Cerebellar nuclear complex (tissue), 1 donor: ENCODE data around the gene SSBP4.
"Not testable (repeated sequence)": the region's sequence is repeated elsewhere in the genome, so short reads cannot be mapped to it uniquely, and the experiment has no call there.

ENCODE experiments used
- DNase-seq, 2 experiments: peaks; one replicate each; lab custom pipeline; 2025; lab: John Stamatoyannopoulos, UW

The SSBP4 gene

DNA sequence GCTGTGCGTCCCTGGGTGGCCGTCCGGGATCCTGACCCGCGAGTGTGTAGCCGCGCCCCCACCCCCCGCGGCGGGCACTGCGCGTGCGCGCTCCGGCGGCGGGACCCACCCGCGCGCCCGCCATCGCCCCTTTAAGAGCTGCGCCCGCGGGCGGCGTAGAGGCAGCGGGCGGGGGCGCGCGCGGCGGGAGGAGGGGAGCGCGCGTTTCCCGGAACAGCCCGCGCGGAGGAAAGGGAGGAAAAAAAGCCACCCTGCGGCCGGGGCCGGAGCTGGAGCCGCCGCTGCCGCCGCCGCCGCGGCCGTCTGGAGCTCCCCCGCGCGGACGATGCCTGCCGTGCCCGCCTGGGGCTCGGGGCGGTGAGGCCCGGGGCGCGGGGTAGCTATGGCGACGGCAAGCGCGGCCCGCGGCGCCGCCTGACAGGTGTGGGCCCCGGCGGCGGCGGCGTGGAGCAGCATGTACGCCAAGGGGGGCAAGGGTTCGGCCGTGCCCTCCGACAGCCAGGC is at the start of gene SSBP4:
TSS of gene SSBP4 (plus strand) at position 204 of the 504 bp plus-strand sequence. CDS start at position 455, 251 bp downstream.
- no peak for DNase-seq

DNA sequence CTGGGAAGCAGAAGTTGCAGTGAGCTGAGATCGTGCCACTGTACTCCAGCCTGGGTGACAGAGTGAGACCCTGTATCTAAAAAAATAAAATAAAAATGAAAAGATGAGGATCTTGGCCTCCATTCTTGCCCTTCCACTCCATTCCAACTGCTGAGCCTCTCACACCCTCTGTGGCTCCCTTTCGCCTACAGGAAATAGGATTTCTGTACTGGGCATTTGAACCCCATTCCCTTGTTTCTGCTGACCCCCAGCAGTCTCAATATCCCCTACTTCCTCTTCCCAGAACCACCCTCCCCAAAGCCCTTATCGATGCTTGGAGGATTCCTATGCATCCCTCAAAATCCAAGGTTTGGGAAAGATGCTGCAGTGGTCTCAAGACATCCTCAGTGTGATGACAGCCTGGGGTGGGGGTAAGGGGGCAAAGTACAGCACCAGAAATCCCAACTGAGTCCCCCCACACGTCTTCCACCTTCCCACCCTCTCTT is 45.7 kb upstream of the SSBP4 start:
- no peak for DNase-seq

DNA sequence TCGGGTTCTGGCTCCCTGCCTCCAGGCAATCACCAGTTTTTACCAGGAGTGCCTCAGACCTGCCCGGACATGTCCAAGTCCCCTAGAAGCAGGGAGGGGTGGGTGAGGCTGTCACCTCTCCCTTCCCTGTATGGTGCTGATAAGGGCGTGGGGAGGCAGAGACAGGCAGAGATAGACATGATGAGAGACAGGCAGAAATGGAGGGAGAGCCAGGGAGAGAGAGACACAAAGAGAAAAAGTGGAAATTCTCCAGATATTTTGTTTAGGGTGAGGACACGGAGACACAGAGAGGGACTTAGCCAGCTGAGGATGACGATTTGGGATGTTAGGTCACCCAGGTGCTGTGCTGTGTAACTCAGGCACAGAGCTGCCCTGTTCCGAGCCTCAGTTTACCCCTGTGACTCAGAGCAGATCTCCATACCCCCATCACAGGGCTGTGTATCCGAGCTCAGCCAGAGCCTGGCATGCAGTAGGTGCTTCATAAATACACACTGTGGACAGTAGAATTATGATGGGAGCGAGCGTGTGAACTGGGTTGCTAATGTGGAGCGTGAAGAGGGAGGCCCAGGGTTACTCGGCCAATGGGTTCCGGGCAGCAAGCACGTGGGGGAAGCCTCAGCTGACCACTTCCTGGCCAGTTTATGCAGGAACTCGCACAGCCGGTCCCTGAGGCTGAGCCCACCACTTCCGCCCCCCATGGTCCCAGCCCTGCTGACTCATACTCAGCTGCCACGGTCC is 45.1 kb upstream of the SSBP4 start:
- no peak for DNase-seq

DNA sequence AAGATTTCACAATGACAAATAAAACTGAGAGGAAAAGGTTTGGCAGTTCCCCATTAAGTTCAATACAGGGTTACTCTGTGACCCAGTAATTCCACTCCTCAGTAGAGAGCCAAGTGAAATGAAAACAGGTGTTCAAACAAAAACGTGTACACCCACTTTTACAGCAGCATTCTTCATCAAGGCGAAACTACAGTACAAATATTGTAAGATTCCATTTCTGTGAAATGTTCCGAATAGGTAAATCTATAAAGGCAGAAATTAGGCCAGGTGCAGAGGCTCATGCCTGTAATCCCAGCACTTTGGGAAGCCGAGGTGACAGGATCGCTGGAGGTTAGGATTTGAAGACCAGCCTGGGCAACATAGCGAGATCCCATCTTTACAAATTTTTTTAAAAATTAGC is 42.2 kb upstream of the SSBP4 start:
- DNase-seq, result no peak

DNA sequence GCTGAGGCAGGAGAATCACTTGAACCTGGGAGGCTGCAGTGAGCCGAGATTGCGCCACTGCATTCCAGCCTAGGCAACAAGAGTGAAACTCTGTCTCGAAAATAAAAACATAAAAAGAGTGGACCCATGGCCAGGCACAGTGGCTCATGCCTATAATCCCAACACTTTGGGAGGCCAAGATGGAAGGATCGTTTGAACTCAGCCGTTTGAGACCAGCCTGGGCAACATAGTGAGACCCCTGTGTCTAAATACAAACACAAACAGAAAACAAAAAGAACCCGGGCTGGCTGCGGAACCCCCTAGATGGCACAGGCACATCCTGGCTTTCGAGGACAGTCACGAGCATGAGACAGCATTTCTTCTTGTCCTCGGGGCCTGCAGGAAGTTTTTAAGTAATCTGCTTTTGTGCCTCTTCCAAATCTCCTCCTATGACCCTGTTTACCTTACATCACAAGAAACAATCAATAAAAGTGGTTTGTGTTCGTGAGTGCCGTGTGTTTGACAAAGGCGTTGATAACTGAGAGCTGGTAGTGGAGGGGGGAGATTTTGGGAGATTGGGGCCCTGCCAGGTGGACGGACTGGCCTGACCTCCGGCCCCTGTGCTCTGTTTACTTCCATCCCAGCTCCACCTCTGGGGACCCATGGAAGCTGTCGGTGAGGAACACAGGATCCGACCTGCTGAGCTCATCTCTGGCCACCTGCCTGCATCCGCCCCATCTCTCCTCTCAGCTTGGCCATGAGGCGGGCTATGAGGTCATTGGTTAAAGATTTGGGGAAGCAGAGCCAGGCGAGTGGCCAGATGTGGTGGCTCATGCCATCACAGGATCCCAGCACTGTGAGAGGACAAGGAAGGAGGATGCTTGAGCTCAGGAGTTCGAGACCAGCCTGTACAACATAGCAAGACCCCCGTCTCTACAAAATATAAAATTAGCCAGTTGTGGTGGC is 39.1 kb upstream of the SSBP4 start:
- DNase-seq, result no peak

DNA sequence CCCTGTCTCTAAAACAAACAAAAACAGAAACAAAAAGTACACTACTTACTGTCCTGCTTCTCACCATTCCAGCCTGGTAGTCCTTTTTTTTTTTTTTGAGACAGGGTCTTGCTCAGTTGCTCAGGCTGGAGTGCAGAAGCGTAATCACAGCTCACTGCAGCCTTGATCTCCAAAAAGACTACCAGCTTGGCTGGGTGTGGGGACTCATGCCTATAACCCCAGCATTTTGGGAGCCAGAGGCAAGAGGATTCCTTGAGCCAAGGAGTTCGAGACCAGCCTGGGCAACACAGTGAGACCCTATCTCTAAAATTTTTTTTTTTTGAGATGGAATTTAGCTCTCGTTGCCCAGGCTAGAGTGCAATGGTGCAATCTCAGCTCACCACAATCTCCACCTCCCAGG is 38.4 kb upstream of the SSBP4 start:
- DNase-seq, result no peak

DNA sequence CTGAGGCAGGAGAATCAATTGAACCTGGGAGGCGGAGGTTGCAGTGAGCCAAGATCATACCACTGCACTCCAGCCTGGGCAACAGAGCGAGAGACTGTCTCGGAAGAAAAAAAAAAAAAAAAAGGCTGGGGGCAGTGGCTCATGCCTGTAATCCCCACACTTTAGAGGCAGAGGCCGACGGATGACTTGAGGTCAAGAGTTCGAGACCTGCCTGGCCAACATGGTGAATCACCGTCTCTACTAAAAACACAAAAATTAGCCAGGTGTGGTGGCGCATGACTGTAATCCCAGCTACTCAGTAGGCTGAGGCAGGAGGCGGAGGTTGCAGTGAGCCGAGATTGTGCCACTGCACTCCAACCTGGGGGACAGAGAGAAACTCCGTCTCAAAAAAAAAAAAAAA is 35.6 kb upstream of the SSBP4 start:
- DNase-seq, result not testable (repeated sequence)

DNA sequence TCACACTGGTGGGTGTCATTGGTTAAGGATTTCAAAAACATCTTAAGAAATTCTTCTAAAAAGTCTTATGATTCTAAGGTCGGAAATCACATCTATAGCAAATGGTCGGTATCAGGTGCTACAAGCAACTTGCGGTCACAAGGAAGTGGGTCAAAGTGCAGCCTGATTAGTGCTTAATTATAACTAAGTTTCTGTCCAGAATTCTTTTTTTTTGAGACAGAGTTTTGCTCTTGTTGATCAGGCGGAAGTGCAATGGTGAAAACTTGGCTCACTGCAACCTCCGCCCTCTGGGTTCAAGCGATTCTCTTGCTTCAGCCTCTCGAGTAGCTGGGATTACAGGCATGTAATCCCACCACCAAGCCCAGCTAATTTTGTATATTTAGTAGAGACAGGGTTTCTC is 34.4 kb upstream of the SSBP4 start:
- no peak for DNase-seq

DNA sequence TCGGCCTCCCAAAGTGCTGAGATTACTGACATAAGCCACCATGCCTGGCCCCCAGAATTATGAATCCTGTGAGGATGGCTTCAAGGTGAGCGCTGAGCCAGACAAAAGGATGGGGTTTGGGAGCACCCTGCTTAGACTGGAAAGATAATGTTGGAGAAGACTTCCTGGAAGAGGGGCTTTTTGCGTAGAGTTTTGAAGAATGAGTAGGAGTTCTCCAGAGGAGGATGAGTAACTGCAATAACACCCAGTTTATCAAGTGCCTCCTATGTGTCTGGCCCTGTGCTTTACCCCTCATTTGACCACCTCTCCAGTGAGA is 33.9 kb upstream of the SSBP4 start:
- no peak for DNase-seq

DNA sequence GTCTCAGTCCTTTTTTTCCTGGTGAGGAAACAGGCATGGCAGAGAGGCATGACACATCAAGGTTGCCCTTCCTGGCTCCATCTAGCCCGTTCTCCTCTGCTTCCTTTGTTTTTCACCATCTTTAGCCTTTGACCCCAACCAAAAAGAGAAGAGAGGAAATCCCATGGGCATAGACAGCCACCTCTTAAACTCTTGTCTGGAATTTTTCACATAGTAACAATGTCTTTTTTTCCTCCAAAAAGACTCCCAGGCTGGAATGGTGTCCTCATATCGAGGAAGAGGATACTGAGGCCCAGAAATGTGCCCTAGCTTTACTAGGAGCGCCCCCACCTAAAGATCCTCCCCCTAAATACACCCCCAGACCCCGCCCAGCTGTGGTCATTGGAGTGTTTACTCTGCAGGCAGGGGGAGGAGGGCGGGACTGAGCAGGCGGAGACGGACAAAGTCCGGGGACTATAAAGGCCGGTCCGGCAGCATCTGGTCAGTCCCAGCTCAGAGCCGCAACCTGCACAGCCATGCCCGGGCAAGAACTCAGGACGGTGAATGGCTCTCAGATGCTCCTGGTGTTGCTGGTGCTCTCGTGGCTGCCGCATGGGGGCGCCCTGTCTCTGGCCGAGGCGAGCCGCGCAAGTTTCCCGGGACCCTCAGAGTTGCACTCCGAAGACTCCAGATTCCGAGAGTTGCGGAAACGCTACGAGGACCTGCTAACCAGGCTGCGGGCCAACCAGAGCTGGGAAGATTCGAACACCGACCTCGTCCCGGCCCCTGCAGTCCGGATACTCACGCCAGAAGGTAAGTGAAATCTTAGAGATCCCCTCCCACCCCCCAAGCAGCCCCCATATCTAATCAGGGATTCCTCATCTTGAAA is 33.3 kb upstream of the SSBP4 start, which contains the start of gene GDF15:
TSS of gene GDF15 (plus strand) at position 484 of the 868 bp plus-strand sequence. CDS start at position 516, 32 bp downstream.
- no peak for DNase-seq

DNA sequence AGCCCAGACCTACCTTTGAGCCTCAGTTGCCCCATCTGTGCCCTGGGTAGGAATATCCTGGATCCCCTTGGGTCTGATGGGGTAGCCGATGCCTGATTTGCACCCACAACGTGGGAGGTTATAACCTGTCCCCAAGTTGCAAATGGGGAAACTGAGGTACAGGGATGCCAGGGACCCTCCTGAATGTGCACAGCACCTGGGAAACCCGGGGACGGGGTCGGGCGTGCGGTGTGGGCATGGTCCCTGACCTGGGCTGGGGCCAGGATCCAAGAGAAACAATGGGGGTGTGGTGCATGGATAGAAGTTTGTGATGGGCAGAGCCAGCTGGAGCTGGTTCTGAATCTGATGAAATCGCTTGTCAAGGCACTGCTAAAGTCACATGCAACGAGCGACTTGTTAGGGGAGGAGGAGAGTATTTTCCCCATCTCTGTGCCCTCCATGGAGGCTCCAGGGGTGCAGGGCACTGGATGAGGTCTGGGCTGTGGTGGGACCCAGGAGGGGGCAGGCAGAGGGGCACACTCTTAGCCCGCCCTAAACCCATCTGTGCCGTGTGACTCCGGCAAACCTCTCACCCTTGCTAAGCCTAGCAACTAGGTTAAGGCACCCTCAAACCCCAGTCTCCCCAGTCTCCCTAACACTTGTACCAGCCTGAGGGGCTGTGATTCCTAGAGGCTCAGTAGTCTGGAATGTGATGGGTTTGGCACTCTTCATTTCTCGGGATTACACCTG is 32.5 kb upstream of the SSBP4 start:
- no peak for DNase-seq

DNA sequence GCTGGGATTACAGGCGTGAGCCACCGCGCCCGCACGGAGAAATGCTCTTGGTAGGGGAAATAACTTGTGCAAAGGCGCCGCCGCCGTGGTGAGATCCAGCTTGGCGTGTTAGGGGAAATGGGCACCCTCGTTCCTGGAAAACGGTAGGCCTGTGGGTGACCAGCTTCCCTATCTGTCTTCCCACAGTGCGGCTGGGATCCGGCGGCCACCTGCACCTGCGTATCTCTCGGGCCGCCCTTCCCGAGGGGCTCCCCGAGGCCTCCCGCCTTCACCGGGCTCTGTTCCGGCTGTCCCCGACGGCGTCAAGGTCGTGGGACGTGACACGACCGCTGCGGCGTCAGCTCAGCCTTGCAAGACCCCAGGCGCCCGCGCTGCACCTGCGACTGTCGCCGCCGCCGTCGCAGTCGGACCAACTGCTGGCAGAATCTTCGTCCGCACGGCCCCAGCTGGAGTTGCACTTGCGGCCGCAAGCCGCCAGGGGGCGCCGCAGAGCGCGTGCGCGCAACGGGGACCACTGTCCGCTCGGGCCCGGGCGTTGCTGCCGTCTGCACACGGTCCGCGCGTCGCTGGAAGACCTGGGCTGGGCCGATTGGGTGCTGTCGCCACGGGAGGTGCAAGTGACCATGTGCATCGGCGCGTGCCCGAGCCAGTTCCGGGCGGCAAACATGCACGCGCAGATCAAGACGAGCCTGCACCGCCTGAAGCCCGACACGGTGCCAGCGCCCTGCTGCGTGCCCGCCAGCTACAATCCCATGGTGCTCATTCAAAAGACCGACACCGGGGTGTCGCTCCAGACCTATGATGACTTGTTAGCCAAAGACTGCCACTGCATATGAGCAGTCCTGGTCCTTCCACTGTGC is 30.9 kb upstream of the SSBP4 start:
- no peak for DNase-seq

DNA sequence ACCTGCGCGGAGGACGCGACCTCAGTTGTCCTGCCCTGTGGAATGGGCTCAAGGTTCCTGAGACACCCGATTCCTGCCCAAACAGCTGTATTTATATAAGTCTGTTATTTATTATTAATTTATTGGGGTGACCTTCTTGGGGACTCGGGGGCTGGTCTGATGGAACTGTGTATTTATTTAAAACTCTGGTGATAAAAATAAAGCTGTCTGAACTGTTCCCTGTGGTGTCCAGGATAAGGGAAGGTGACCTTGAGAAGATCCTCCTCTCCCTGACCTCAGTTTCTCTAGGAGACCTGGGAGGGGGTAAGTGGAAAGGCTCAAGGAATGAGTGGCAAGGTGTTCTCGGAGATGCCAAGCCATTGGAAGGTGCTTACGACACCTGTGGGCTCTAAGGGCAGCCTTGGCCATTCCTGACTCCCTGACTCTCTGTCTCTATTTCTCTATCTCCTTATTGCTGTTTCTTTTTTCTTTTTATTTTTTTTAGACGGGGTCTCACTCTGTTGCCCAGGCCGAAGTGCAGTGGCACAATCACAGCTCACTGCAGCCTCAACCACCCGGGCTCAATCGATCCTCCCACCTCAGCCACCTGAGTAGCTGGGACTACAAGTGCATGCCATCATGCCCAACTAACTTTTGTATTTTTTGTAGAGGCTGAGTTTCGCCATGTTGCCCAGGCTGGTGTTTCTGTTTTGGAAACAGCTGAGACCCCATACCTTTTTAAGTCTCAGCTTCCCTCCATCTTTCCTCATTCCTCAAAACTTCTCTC is 30.1 kb upstream of the SSBP4 start:
- DNase-seq, result no peak

DNA sequence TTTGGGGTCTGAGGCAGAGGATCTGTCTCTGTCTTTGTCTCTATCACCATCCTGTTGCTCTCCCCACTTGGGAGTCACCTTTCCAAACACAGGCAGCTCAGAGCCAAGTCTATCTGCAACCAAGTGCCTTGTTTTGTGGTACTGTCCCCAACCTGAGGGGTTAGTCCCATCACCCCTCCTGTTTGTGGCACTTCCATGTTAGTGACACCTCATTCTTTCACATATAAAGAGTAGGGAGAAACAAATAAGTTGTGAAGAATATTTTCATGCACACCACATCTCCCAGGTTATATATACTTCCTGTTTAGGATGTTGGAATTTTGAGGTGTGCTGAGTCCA is 29.5 kb upstream of the SSBP4 start:
- no peak for DNase-seq

DNA sequence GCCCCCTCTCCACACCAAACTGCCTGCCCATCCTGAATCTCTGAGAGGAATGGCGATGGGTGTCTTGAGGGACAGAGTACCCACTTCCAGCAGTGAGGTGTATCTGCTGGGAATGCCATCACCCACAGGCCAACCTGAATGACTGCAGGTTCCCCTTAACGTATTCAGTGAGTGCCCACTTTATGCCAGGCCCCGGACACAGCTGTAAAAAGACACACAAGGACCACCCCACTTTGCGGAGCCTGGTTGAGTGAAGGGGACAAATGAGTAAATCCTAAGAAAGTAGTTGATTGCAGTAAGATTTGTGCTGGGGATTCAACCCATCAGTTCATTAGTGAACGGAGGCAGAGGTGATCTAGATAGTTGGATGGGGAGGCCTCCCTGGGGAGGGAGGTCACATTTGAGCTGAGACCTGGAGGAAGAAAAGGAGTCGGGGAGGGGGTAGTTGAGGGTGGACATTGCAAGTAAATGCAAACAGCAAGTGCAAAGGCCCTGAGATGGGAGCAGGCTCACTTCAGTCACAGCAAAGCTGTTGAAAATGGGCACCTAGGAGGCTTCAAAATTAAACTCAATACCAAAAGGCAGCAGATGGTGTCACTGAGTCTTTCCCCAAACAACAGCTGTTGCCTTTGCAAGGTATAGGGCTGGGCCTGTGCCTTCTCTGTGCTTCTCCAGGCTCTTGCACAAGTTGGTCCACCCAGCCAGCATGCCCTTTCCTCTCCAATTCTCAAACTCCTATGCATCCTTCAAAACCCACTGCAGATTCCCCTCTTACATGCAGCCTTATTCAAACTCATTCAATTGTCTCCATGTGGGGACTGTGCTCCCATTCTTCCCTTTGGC is 28.9 kb upstream of the SSBP4 start:
- DNase-seq, result no peak

DNA sequence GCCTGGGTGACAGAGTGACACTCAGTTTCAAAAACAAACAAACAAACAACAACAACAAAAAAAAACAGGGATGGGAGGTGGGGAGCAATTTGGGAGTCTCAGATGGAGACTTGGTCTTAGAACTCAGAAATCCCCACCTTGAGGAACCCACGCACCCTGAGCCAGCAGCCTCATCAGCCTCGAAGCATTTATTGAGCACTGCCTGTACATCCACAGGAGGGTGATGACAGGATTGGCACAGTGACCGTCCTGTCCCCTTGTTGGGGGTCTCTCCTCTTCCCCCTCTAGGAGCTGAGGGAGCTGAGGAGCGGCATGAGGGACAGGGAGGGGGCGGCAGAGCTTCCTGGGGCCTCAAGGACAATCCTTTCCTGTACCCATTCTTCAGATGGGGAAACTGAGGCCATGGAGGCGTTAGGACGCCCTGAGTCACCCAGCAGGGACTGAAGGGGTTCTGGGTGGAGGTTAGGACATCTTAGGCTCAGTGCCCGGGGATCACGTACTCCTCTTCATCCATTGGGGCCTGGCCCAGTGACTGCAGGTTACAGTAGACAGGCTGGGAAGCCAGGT is 27.6 kb upstream of the SSBP4 start:
- no peak for DNase-seq

DNA sequence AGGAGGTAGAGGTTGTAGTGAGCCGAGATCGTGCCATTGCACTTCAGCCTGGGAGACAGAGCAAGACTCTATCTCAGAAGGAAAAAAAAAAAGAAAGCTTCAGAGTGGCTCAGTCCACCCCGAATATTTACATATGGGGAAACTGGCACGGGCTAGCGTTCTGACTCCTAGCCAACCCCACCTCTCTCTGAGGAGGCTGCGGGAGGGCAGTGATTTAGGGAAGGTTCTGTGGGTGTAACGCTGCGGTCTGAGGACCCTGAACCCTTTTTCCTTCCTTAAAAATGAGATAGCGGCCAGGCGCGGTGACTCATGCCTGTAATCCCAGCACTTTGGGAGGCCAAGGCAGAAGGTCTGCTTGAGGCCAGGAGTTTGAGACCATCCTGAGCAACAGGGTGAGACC is 26.8 kb upstream of the SSBP4 start:
- DNase-seq, result no peak

DNA sequence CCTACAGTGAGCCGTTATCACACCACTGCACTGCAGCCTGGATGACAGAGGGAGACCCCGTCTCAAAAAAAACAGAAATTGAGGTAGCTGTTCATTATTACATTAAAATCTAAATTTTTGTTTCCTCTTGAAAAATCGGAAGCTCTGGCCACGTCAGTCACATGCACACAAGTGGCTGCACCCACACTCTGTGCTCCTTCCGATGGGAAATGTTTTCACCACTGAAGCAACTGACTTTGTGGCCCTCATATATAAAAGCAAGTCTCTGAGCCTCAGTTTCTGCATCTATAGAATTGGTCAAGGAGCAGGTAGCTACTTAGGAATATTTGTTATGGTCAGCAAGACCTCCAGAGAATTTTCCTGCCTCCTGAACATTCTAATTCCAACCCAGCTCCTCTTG is 26.3 kb upstream of the SSBP4 start:
- no peak for DNase-seq
